HEK293 (cell line): ENCODE results near the gene DDX10.

Source experiments
- BCL11A ChIP-seq: fragments of 450-650 bp; formaldehyde crosslinking; IDR thresholded peaks from 2 replicates; pipeline ENCODE4 v1.5.1; 2016; ENCODE audit warnings: low read depth, missing biosample characterization, missing genetic modification characterization
- HOXA7 ChIP-seq: sonication (generic); formaldehyde crosslinking; IDR thresholded peaks from 2 replicates; pipeline ENCODE4 v1.8.1; 2022; ENCODE audit warnings: missing genetic modification reagents, borderline replicate concordance
- MYNN ChIP-seq: fragments of 450-650 bp; formaldehyde crosslinking; IDR thresholded peaks from 2 replicates; pipeline ENCODE4 v1.5.1; 2016; ENCODE audit warnings: missing biosample characterization, missing genetic modification characterization, borderline replicate concordance
- ZNF555 ChIP-seq: fragments of 450-650 bp; formaldehyde crosslinking; conservative IDR thresholded peaks from 2 replicates; pipeline ENCODE4 v1.5.1; 2017; ENCODE audit warnings: missing biosample characterization, mild to moderate bottlenecking, missing genetic modification characterization, inconsistent platforms
- TF ChIP-seq, protein P1 (sequence below): fragments of 450-650 bp; formaldehyde crosslinking; IDR thresholded peaks from 2 replicates; pipeline ENCODE4 v1.5.1; 2016; ENCODE audit warnings: missing biosample characterization, missing genetic modification characterization
- TF ChIP-seq, protein P2 (sequence below): fragments of 450-650 bp; formaldehyde crosslinking; IDR thresholded peaks from 2 replicates; pipeline ENCODE4 v1.5.1; 2016; ENCODE audit warnings: missing biosample characterization, missing genetic modification characterization
- TF ChIP-seq, protein P3 (sequence below): fragments of 450-650 bp; formaldehyde crosslinking; IDR thresholded peaks from 2 replicates; pipeline ENCODE4 v1.5.1; 2016; ENCODE audit warnings: missing biosample characterization, missing genetic modification characterization, borderline replicate concordance
- TF ChIP-seq, protein P4 (sequence below): fragments of 450-650 bp; formaldehyde crosslinking; conservative IDR thresholded peaks from 2 replicates; pipeline ENCODE4 v1.5.1; 2016; ENCODE audit warnings: low read depth, missing biosample characterization, missing genetic modification characterization

DNA sequence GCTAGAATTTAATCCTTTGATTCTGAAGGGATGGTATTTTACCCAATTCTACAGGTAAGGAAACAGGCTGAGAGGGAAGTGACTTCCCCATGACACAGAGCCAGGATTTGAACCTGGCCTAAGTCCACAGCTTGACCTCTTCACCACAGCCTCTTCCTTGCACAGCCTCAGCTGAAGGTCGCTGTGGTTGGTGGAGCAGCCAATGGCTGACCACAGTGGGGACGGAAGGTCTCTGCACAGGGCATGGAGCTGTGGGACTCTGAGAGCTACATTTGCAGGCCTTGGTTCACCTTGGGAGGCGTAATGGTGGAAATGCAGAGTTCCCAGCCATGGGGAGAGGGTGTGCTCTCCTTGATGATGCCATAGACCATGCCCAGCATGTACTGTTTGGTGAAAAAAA lies 295.0 kb downstream of the DDX10 start:
- TF ChIP-seq, protein P1, sequence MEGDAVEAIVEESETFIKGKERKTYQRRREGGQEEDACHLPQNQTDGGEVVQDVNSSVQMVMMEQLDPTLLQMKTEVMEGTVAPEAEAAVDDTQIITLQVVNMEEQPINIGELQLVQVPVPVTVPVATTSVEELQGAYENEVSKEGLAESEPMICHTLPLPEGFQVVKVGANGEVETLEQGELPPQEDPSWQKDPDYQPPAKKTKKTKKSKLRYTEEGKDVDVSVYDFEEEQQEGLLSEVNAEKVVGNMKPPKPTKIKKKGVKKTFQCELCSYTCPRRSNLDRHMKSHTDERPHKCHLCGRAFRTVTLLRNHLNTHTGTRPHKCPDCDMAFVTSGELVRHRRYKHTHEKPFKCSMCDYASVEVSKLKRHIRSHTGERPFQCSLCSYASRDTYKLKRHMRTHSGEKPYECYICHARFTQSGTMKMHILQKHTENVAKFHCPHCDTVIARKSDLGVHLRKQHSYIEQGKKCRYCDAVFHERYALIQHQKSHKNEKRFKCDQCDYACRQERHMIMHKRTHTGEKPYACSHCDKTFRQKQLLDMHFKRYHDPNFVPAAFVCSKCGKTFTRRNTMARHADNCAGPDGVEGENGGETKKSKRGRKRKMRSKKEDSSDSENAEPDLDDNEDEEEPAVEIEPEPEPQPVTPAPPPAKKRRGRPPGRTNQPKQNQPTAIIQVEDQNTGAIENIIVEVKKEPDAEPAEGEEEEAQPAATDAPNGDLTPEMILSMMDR (tag by site-specific recombination) = no peak
- no peak for TF ChIP-seq ZNF555
- TF ChIP-seq HOXA7 = no peak
- TF ChIP-seq, protein P2, sequence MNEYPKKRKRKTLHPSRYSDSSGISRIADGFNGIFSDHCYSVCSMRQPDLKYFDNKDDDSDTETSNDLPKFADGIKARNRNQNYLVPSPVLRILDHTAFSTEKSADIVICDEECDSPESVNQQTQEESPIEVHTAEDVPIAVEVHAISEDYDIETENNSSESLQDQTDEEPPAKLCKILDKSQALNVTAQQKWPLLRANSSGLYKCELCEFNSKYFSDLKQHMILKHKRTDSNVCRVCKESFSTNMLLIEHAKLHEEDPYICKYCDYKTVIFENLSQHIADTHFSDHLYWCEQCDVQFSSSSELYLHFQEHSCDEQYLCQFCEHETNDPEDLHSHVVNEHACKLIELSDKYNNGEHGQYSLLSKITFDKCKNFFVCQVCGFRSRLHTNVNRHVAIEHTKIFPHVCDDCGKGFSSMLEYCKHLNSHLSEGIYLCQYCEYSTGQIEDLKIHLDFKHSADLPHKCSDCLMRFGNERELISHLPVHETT (tag by site-specific recombination) = no peak
- TF ChIP-seq, protein P3, sequence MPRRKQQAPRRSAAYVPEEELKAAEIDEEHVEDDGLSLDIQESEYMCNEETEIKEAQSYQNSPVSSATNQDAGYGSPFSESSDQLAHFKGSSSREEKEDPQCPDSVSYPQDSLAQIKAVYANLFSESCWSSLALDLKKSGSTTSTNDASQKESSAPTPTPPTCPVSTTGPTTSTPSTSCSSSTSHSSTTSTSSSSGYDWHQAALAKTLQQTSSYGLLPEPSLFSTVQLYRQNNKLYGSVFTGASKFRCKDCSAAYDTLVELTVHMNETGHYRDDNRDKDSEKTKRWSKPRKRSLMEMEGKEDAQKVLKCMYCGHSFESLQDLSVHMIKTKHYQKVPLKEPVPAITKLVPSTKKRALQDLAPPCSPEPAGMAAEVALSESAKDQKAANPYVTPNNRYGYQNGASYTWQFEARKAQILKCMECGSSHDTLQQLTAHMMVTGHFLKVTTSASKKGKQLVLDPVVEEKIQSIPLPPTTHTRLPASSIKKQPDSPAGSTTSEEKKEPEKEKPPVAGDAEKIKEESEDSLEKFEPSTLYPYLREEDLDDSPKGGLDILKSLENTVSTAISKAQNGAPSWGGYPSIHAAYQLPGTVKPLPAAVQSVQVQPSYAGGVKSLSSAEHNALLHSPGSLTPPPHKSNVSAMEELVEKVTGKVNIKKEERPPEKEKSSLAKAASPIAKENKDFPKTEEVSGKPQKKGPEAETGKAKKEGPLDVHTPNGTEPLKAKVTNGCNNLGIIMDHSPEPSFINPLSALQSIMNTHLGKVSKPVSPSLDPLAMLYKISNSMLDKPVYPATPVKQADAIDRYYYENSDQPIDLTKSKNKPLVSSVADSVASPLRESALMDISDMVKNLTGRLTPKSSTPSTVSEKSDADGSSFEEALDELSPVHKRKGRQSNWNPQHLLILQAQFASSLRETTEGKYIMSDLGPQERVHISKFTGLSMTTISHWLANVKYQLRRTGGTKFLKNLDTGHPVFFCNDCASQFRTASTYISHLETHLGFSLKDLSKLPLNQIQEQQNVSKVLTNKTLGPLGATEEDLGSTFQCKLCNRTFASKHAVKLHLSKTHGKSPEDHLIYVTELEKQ (tag by site-specific recombination) = no peak
- TF ChIP-seq, protein P4, sequence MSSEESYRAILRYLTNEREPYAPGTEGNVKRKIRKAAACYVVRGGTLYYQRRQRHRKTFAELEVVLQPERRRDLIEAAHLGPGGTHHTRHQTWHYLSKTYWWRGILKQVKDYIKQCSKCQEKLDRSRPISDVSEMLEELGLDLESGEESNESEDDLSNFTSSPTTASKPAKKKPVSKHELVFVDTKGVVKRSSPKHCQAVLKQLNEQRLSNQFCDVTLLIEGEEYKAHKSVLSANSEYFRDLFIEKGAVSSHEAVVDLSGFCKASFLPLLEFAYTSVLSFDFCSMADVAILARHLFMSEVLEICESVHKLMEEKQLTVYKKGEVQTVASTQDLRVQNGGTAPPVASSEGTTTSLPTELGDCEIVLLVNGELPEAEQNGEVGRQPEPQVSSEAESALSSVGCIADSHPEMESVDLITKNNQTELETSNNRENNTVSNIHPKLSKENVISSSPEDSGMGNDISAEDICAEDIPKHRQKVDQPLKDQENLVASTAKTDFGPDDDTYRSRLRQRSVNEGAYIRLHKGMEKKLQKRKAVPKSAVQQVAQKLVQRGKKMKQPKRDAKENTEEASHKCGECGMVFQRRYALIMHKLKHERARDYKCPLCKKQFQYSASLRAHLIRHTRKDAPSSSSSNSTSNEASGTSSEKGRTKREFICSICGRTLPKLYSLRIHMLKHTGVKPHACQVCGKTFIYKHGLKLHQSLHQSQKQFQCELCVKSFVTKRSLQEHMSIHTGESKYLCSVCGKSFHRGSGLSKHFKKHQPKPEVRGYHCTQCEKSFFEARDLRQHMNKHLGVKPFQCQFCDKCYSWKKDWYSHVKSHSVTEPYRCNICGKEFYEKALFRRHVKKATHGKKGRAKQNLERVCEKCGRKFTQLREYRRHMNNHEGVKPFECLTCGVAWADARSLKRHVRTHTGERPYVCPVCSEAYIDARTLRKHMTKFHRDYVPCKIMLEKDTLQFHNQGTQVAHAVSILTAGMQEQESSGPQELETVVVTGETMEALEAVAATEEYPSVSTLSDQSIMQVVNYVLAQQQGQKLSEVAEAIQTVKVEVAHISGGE = no peak
- TF ChIP-seq BCL11A (tag by site-specific recombination) = no peak
- TF ChIP-seq MYNN (tag by site-specific recombination) = no peak
